Hepatic stellate cell (primary cell): ENCODE measurements around the gene ODF2.
A peak's percentile ranks its signal among the peaks of the same experiment; 100 is the strongest.
"Not testable (repeated sequence)": the region's sequence is repeated elsewhere in the genome, so short reads cannot be mapped to it uniquely, and the experiment has no call there.

Source experiments
- DNase-seq: peaks from one replicate; pipeline ENCODE4 v3.0.0; 2011; ENCODE audit warnings: low spot score

Gene ODF2

DNA sequence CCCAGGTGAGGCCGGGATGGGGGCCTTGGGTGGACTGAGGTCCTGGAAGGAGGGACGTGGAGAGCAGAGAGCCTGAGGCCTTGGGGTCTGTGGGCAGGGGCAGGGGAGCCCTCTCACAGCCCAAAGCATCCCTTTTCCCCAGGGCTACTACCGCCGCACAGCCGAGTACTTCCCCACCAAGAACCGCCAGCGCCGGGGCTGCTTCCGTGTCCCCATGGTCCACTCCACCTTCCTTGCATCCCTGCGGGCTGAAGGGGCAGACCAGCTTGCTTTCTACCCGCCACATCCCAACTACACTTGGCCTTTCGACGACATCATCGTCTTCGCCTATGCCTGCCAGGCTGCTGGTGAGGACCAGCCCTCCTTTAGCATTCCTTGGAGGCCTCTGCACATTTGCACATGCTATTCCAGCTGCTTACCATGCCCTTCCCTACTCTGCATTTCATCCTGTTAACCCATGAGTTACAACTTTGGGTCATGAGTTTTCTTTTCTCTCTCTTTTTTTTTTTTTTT is 31.5 kb upstream of the ODF2 start:
- no peak for DNase-seq

DNA sequence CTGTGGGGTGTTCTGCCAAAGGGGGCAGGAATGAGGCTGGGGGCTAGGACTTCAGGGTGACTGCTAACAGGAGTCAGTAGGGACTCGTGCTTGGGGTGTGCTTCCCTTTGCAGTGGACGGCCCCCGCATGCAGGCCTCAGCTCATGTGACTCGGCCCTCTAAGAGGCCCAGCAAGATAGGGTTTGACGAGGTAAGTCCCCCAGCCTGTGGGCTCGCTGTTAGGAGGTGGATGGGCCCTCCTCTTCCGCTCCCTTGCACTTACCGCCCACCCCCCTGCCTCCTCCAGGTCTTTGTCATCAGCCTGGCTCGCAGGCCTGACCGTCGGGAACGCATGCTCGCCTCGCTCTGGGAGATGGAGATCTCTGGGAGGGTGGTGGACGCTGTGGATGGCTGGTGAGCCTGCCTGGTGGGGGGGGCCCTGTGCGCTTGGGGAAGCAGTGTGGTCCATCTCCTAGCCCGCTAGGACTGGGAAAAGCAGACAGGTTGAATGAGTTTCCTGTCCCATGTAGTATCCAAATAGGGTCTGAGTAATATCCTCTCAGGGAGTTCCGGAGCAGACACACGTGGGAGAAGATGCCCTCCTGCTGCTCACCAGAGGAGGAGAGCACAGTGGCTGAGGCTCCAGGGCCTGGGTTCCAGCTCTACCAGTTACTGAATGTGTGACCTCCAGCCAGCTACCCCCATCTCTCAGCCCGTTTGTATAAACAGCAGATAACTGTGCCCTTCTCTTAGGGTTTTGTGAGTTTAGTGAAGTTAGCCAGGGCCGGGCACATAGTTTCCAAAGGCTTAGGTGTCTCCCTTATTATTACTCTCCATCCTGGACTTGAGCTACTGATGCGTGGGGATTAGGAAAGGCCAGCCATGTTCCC is 26.9 kb upstream of the ODF2 start:
- no peak for DNase-seq

DNA sequence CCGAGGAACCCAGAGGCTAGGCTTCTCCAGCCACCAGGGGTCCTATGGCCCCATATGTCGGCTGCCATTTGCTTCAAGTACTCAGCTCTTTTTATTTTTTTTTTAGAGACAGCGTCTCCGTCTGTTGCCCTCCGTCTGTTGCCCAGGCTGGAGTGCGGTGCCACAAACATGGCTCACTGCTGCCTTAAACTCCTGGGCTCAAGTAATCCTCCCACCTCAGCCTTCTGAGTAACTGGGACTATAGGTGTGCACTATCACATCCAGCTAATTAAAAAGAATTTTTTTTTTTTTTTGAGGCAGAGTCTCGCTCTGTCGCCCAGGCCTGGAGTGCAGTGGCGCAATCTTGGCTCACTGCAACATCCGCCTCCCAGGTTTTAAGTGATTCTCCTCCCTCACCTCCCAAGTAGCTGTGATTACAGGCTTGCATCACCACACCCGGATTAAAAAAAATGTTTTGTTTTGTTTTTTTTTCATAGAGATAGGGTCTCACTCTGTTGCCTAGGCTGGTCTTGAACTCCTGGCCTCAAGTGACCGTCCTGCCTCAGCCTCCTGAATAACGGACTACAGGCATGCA is 26.2 kb upstream of the ODF2 start:
- no peak for DNase-seq

DNA sequence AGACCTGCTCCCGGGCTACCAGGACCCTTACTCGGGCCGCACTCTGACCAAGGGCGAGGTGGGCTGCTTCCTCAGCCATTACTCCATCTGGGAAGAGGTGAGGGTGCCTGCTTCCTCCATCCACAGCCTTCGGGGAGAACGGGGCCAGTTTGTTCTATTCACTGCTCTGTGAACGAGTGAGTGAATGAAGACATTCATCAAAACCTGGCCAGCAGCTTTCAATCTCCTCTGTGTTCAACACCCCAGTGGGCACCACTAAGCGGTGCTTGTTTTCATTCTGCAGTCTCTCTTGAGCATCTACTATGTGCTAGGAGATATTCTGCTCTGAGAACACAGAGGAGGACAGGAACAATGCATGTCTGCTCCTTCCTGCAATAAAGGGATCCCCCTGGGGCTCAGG is 24.6 kb upstream of the ODF2 start:
- DNase-seq, result no peak

DNA sequence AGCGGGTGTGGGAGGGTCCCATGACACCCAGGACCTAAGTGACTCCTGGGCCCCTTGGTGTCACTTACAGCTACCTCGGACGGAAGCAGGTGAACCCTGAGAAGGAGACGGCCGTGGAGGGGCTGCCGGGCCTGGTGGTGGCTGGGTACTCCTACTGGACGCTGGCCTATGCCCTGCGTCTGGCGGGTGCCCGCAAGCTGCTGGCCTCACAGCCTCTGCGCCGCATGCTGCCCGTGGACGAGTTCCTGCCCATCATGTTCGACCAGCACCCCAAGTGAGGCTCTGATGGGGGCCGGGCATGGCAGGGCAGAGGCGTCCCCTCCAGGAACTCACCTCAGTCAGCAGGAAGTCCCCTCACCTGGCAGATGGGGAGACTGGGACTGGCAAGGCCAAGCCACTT is 21.5 kb upstream of the ODF2 start:
- no peak for DNase-seq

DNA sequence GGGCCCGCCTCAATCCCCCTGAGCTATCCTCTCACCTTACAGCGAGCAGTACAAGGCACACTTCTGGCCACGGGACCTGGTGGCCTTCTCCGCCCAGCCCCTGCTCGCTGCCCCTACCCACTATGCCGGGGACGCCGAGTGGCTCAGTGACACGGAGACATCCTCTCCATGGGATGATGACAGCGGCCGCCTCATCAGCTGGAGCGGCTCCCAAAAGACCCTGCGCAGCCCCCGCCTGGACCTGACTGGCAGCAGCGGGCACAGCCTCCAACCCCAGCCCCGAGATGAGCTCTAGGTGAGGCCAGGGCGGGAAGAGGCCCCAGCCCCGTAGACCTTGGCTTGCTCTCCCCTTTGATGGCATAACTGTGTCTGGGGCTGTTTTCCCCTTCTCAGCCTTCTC is 20.2 kb upstream of the ODF2 start:
- no peak for DNase-seq

DNA sequence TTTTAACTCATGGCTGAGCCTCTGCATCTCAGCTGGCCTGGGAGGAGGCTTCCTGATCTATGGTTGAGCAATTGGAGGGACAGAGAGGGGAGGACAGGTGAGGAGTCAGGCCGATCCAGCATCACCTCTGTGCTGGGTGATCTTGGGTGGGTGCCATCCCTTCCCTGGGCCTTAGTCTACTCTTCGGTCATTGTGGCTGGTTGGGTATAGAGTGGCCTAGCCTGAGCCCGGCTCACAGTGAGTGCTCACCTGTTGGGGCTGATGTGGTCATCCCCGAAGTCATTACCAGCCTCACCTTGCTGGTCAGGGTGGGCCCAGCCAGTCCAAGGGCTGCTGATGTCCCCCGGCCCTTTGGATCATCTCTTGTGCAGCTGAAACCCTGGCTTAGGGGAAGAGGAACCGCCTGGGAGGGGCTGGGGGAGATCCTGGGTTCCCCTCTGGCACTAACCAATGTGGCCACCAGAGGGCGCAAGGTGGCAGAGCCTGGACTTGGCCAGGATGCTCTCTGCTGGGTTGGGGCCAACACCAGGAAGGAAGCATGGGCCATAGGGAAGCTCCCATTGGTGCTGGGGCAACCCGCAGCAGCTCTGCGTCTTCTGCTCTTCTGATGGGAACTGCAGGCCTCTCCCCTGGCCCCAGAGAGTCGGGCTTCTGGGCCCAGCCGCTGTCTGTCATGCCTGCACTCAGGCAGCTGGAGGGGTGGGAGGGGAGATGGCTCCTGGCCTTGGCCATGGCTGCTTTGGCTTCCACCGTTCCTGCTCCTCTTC is 17.3 kb upstream of the ODF2 start:
- DNase-seq, result peak; percentile 77

DNA sequence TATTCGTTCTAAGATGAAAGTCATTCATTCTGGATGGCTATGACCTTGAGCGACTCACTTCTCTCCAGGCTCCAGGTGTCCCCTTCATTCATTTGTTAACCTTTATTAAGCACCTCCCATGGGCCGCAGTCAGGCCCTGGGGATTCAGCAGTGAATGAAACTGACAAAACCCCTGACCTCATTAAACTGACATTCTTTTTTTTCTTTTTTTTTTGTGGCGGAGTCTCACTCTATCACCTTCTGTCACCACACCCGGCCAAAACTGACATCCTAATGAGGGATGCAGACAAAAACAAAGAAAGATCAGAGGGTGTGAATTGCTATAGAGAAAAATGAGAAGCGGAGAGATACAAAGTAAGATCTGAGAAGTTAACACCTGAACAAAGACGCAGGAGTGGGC is 16.5 kb upstream of the ODF2 start:
- DNase-seq, result no peak

DNA sequence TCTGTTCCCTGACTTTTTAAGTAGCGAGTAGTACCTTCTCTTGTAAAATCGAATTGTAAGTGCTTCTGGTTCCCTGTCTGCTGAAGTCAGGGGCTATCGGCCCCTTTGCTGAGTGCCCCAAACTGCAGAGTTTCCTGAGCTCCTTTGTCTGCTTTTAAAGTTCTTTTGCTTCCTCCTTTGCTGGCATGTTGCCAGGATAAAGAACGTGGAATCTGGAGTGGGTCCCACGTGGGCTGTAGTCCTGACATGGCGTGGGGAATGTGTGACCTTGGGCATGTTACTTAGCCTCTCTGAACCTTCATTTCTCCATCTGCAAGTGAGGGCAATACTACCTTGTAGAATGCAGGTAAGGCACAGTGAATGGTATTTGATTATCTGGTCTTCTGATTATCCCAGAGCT is 13.7 kb upstream of the ODF2 start:
- no peak for DNase-seq

DNA sequence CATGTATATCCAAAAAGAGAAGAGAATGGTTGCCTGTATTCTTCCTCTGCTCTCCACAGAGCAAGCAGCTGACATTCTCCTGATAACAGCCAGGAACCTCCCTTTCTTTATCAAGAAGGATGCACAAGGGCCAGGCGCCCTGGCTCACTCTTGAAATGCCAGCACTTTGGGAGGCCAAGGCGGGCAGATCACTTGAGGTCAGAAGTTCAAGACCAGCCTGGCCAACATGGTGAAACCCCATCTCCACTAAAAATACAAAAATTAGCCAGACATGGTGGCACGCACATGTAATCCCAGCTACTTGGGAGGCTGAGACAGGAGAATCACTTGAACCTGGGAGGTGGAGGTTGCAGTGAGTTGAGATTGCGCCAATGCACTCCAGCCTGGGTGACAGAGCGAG is 9.3 kb upstream of the ODF2 start:
- not testable (repeated sequence) for DNase-seq

DNA sequence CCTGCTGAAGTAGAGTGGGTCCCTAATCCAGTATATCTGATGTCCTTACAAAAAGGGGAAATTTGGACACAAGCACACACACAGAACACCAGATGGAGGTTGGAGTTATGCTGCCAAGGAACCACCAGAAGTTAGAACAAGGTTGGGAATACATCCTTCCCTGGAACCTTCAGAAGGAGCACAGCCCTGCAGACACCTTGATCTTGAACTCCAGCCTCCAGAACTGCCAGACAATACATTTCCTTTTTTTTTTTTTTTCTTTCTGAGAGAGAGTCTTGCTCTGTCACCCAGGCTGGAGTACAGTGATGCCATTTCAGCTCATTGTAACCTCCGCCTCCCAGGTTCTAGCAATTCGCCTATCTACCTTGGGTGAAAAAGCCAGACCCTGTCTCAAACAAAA is 7.1 kb upstream of the ODF2 start:
- DNase-seq, result no peak

DNA sequence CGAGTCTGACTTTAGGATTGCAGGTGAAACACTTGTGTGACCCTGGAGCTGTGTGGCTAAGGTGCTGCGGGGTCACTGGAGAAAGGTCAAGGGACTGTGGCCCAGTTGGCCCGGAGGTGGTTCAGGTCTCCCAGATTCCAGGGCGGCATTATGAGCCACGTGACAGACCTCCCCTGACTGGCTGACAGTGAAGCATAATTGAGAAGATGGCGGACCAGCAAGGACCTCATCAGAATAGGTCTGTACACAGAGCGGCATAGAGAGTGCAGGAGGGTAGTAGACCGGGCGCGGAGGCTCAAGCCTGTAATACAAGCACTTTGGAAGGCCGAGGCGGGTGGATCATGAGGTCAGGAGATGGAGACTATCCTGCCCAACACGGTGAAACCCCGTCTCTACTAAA is 815 bp upstream of the ODF2 start:
- no peak for DNase-seq

DNA sequence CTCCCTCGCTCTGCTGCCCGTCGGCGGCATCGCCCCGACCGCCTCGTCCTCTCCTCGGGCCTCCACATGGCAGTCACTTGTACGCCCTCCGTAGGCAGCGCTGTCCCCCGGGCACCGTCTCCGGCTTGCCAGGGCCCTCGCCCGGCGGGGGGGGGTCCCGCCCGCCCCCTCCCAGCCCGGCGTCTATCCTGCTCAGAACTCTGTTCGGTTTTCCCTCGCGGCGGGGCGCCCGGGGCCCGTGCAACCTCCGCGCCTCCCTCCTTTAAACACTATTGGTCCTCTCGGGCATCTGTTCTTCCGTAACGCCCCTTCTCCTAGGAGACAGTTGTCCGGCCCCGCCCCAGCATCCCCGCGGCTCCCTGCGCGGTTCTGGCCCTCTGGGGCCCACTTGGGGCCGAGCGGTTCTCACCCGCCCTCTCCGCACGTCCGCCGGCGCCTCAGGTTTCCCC is 831 bp downstream of the ODF2 start:
- peak; percentile 95 for DNase-seq

DNA sequence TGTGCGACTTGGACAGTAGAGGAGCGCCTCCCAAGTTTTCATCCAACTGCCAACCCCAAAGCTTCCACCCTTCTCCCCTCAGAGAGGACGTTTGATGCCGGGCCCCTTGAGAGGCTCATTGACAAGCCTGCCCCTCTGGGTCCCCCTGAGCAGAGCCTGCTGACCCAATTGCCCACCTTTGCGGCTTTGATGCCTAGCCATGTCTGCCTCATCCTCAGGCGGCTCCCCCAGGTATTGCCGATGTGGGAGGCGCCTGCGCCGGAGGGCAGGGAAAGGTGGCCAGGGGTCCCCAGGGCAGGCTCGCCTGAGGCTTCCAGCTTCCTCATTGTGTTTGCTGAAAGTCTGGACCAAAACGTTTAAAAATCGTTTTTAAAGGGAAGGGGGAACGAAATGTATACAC is 1.4 kb downstream of the ODF2 start:
- no peak for DNase-seq

DNA sequence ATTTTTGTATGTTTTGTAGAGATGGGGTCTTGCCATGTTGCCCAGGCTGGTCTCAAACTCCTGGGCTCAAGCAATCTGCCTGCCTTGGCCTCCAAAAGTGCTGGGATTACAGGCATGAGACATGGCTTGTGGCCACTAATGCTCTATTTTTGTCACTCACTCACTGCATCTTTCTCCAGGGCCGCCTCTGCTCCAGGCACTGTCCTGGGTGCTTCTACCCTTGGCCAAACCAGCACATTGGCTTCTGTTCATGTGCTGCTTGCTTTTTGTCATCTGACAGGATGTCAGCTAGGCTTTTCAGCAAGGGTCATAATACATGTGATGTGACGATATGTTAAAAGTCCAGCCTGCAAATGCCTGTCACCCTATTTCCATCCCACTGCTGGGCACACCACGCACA is 3.2 kb downstream of the ODF2 start:
- DNase-seq, result no peak

DNA sequence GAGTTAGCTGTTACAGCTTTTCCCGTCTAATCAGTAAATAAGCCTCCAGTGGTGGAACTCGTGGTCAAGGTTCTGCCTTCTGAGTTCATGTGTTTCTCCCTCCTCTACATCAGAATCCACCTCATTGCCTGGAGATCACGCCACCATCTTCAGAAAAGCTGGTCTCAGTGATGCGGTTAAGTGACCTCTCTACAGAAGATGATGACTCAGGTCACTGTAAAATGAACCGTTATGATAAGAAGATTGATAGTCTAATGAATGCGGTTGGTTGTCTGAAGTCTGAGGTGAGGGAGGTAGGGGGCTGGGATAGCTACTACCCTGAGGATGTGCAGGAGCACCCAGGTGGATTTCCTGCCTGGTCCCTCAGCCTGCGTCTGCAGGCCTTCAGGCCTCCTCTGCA is 13.3 kb downstream of the ODF2 start:
- DNase-seq, result no peak

DNA sequence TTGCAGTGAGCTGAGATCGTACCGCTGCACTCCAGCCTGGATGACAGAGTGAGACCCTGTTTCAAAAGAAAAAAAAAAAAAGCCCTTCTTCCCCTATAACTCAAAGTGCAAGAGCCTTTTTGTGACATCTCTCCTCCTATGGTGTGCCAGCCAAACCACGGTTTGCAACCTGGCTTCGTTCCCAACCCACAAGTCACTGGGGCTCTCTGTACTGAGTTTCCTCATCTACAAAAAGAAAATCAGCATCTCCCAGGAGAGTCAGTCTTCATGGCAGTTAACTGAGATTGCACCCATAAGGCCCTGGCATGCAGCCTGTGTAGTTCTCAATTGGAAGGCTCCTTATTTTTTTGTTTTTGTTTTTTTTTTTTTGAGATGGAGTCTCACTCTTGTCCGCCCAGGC is 14.8 kb downstream of the ODF2 start:
- no peak for DNase-seq

DNA sequence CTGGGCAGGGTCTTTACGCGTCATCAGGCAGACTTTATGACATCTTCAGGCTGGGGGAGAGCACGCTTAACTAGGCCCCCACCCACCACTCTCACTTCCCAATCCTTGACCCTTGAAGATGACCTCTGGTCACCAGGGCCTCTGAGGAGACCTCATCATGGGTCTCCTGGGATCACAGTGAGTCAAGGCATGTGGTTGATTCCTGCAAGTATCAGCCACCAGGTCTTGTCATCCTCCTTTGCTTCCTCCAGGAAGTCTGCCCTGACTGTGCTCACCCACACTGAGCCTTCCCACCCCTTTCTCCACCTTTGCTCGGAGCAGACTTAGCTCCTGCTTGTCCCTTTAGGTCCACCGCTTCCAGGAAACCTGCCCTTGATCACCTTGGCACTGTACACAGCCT is 17.3 kb downstream of the ODF2 start:
- no peak for DNase-seq

DNA sequence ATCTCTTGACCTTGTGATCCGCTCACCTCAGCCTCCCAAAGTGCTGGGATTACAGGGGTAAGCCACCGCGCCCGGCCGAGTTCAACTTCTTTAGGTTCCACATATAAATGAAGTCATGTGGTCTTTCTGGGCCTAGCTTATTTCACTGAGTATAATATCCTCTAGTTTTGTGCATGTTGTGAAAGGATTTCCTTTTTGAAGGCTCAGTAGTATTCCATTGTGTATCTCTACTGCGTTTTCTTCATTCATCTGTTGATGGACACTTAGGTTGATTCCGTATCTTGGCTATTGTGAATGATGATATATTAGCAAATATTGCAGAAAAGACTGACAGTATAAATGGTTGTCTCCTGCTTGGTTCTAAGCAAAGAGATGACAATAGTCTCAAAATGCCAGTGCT is 20.1 kb downstream of the ODF2 start:
- DNase-seq, result no peak

DNA sequence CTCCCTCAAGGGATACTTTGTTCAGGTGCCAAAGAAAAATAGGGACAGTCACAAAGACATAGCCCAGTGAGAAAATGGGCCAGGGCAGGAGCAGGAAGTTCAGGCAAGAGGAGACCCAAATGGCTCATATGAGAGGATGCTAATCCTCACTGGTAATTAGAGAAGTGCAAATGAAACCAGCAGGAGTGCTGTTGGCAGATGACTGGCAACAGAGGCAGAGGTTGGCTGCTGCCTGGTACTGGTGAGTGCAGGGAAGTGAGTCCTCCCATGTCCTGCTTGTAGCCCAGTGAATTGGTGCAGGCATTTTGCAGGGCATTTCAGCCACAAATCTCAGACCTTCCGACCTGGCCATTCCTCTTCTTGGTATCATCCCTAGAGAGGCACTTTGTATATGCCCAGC is 23.5 kb downstream of the ODF2 start:
- no peak for DNase-seq

DNA sequence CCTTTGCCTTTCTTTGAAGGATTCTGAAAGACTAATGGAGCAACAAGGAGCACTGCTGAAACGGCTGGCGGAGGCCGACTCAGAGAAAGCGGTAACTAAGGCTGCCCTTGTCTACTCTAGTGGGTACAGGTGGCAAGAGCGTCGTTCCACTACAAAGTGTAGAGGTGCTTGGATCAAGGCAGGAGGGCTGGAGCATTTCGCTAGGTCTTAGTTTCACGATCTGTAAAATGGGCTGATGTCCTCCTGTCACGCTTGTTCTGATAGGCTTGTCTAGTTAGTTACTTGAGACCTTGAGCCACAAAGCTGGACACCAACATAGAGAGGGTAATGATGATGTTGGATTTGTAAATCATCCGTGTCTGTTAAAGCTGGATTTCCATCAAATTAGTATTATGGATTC is 25.8 kb downstream of the ODF2 start:
- DNase-seq, result no peak

DNA sequence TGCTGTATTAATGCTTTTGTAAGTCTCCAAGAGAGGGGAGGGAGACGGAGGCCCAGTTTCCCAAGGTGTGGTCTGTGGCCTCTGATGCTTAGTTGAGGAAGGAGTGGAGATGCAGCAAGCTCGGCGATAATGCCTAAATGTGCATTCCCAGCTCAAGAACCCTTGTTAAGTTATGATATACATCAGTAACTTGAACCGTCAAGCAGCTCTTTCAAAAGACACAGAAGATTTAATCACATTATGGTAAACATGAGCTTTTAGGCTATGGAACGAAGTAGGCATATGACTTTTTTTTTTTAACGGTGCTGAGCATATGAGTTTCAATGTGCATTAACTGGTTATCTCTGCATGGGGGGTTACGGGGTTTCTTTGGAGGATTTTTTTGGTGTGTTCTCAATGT is 26.4 kb downstream of the ODF2 start:
- DNase-seq, result no peak
